HG03159 (cell line): ENCODE results near the gene HOMEZ.
"Not testable (repeated sequence)": the region's sequence is repeated elsewhere in the genome, so short reads cannot be mapped to it uniquely, and the experiment has no call there.

Experiments used
- ATAC-seq: cut with Tn5 transposase; IDR thresholded peaks from one replicate; pipeline ENCODE4 v1.9.1; 2021; ENCODE audit warnings: mild to moderate bottlenecking, moderate library complexity; ENCODE audit not compliant: unreplicated experiment

HOMEZ gene

GRCh38 chr14:23284654-23285529 lies 1.0 kb downstream of the HOMEZ start:
- no peak for ATAC-seq

DNA sequence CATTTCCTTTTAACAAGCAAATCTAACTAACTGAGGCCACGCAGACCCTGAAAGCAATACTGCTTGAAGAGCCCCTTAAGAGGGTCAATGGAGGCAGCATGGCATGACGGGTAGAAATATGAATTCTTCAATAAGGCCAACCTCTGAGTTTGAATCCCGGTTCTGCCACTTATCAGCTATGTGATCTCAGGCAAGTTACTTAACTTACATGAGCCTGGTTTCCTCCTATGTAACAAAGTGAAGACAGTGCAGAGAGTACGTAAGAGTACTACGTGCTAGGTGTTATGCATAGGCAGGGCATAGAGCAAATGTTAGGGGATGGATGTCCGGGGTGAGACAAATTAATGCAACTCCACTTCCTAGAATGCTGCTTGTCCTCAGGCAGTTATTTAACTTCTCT lies 4.7 kb downstream of the HOMEZ start:
- ATAC-seq: no peak

- ATAC-seq: not testable (repeated sequence)
These were observed 8.0 kb downstream of the HOMEZ start for GRCh38 chr14:23277928-23278327.

- no peak for ATAC-seq
These were observed 8.7 kb downstream of the HOMEZ start for GRCh38 chr14:23277189-23277588.

DNA sequence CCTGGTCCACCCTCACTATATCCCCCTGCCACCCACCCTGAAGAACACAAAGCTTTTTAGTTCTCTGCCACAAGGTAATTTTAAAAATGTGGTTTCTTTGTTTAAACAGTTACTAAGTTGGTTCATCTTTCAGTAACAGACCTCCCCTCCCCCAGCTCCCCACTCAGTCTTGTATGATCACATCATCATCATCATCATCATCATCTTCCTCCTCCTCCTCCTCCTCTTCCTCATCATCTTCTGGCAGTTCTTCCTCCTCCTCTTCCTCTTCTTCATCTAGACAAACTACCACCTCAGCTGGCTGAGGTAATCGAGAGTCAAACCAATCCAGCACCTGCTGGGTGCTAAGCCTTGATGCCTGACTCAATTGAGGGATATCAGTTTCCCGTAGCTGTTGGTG lies 10.5 kb downstream of the HOMEZ start:
- ATAC-seq: no peak

DNA sequence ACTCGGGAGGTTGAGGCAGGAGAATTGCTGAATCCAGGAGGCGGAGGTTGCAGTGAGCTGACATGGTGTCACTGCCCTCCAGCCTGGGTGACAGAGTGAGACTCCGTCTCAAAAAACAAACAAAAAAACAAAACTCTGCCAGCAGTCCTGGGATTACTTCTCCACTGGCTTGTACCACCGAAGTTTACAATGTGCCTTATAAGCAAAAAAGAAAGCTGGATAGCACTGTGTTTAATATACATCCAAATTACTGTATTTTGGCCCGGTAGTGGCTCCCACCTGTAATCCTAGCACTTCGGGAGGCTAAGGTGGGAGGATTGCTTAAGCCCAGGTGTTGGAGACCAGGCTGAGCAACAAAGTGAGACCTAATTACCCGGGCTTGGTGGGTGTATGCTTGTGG lies 16.7 kb downstream of the HOMEZ start:
- ATAC-seq: no peak

GRCh38 chr14:23260849-23261248 lies 25.1 kb downstream of the HOMEZ start:
- not testable (repeated sequence) for ATAC-seq

DNA sequence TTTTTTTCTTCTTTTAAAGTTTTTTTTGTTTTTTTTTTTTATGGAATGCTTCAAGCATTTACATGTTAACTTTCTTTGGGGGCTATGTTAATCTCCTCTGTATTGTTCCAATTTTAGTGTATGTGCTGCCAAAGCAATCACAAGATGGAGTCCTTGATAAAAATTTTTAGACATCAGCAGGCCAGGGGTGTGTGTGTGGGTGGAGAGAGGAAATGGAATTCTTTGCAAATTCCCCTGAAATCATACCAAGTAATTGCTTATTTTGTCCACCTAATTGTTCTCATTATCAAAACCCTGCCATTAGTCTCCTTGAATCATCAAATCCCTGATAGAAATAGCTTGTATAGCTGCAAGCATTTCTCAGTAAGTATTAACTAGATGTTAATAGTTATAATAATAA lies 26.5 kb downstream of the HOMEZ start:
- ATAC-seq: no peak

- ATAC-seq: no peak
These were observed 27.7 kb downstream of the HOMEZ start for GRCh38 chr14:23258256-23258655.

DNA sequence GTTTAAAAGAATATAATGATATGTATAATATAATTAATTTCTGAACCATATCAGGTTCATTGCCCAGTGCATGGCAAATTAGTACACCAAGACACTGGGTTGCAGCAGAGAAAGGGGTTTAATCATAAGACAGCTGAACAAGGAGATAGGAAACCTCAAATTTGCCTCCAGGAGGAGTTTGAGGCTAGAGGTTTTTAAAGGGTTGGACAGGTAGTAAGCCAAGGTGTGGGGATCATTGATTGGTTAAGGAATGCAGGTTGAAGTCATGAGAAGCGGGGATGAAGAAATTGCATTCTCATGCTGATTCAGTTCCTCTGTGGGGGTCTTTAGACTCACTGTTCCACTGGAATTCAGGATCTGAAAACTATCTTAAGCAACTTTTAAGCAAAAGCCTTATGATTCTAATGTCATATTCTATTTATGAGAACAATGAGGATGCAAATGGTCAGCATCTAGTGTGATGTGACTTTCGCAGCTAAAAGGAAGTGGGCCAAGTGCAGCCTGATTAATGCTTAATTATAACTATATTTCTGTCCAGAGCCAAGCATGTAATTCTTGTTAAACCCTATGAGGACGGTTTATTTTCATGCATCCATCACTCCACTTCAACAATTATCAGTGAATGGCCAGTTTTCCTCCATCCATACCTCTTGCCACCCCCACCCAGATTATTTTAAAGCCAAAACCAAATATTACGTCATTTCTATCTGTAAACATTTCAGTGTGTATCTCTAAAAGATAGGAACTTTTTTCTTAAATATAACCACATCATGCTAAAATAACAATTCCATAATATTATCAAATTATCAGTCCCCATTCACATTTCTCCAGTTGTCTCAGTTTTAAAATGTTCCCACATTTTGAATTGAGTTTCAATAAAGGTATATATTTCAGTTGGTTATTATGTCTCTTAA lies 33.3 kb downstream of the HOMEZ start:
- no peak for ATAC-seq

DNA sequence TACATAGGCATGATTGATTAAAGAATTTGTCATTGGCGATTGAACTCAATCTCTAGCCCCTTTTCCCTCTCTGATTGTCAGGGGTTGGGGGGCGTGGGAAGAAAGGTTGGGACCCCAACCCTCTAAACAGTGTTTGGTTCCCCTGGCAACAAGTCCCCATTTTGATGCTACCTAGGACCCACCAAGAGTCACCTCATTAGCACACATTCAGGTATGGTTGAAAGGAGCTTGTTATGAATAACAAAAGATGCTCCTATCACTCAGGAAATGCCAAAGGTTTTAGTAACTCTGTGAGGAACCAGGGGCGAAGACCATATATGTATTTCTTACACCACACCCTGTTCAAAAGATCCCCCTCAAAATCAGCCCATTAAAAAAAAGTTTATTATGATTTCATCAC lies 33.9 kb downstream of the HOMEZ start:
- ATAC-seq: no peak

- ATAC-seq: no peak
These were observed 36.1 kb downstream of the HOMEZ start for GRCh38 chr14:23249824-23250223.

DNA sequence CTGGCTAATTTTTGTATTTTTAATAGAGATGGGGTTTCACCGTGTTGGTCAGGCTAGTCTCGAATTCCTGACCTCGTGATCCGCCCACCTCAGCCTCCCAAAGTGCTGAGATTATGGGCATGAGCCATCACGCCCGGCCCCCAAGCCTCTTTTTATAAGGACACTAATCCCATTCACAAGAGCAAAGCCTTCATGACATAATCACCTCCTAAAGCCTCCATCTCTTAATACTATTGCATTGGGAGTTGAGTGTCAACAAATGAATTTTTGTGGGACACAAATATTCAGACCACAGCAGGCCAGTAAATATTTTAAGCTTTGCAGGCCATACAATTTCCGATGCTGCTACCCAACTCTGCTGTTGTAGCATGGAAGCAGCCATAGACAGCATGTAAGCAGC lies 37.3 kb downstream of the HOMEZ start:
- no peak for ATAC-seq

DNA sequence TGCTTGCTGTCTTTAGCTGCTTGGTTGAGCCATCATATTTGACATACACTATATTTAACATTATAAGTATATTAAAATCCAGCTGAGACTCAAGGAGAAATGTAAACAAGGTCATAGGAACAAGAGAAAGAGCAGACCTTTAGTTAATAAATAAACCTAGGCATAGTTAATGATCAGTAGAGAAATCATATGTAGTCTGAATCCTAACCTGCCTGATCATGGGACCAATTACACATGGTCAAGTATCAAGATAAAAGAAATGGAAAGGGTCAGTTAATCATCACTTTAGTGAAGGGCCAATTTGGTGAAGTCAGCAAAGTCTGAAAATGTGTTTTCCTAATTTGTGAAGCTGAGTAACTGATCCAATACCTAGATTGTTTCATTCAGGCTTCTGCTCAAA lies 40.6 kb downstream of the HOMEZ start:
- ATAC-seq: no peak

GRCh38 chr14:23243066-23243465 lies 42.9 kb downstream of the HOMEZ start:
- ATAC-seq: no peak

- no peak for ATAC-seq
These were observed 43.9 kb downstream of the HOMEZ start for GRCh38 chr14:23242076-23242475.

- not testable (repeated sequence) for ATAC-seq
These were observed 44.7 kb downstream of the HOMEZ start for GRCh38 chr14:23241061-23241715.

- no peak for ATAC-seq
These were observed 45.3 kb downstream of the HOMEZ start for GRCh38 chr14:23240661-23241060.

DNA sequence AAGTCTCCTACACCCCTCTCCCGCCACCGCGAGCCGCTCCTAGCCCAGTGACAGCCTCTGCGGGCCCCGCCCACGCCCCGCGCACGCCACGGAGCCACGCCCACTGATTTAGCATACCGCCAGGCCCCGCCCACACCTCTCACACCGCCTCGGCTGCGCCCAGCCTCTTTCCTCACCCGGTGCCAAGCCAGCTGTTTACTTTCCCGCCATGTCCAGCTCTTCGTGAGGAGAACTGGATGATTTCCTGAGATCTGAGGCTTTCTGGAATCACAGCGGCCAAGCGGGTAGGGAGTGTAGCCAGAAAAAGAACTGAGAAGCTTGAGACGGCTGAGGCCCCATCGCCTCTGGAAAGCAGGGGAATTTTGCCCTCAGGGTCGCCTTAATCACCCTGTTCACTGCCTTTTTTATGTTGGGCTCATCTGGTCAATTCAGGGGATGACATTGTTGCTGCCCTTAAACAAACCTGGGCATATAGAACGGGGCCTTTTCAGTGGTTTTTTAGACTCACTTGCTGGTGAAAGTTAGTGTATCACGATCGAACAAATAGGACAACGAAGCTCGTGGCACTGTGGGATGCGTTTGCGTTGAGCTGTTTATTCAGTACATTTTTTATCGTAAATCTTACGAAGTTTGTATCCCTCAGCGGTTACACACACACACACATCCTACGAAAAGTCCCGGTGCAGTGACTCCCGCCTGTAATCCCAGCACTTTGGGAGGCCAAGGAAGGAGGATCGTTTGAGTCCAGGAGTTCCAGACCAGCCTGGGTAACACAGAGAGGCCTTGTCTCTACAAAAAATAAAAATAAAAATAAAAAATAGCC lies 47.9 kb downstream of the HOMEZ start, which contains the start of gene RNF212B:
Gene RNF212B (plus strand): TSS at position 165 of the 823 bp plus-strand sequence. CDS start 2,410 bp downstream, outside the sequence.
- peak; percentile 83 for ATAC-seq

GRCh38 chr14:23232241-23232808 lies 53.6 kb downstream of the HOMEZ start:
- not testable (repeated sequence) for ATAC-seq
